ENCODE measurements around the gene CACNG7. TPM values are rescaled to one million over a fixed set of nuclear protein-coding genes. Genes with fewer than 3 reads are reported as not detected.

The CACNG7 gene
- total and polyA plus RNA-seq, 10 of the 15 experiments (the other 5 are each of a cell fraction or from before 2014, with no cell fraction given), result not detected

GRCh38 chr19:53992815-53993214 is 83.7 kb downstream of the CACNG7 start:
- Histone ChIP-seq H3K9me3 (replicated peaks; ENCODE audit: control insufficient read depth, insufficient read depth, low read length) (no peaks in the 10 kb centered on the region; the same call in 2 of the 3 replicates), H3K27me3 (replicated peaks in 1 of 2; ENCODE audit: control insufficient read depth in 2 of 2, insufficient read depth in 2 of 2, low read length in 1 of 2) (no peaks in the 10 kb centered on the region), H3K79me2 (ENCODE audit: control insufficient read depth, insufficient read depth, low read length) (no peaks in the 10 kb centered on the region), H3K27ac (ENCODE audit: control insufficient read depth, insufficient read depth) (no peak overlapping the region), H3K4me1 (ENCODE audit: control insufficient read depth, insufficient read depth, low read length) (no peaks in the 10 kb centered on the region), H3K36me3 (ENCODE audit: control insufficient read depth in 2 of 2, insufficient read depth in 2 of 2, low read length in 1 of 2) (no peaks in the 10 kb centered on the region), H2AFZ (ENCODE audit: control insufficient read depth, low read depth, low read length) (no peak overlapping the region), H3K4me3 (no peak overlapping the region), H4K20me1 (ENCODE audit: control insufficient read depth, insufficient read depth) (no peaks in the 10 kb centered on the region), H3K9ac (ENCODE audit: control insufficient read depth, insufficient read depth, low read length) (no peak overlapping the region), H3K4me2 (ENCODE audit: control insufficient read depth, insufficient read depth) (no peak overlapping the region)
- DNase-seq (ENCODE audit: low read depth, low spot score) (no peak), ATAC-seq (no peak), FAIRE-seq (no peak)
- in situ Hi-C loops (cut with MboI) (no loop called here), intact Hi-C loops (cut with micrococcal nuclease; ENCODE audit: unreplicated experiment) (no loop called here)
- WGBS (ENCODE audit: insufficient coverage, insufficient replicate concordance, low lambda C conversion rate, missing lambda C conversion rate), result 66% methylated on average over 26 of the region's 43 CpGs
- ChIA-PET RAD21 (ENCODE audit: unreplicated experiment) (no interaction called here), SMC1A (ENCODE audit: uncharacterized antibody, unreplicated experiment) (no interaction called here), CTCF (no interaction called here), POLR2A (no interaction called here)
- TF ChIP-seq E2F8 (IDR thresholded peaks at IDR 0.05; ENCODE audit: low read depth, partially characterized antibody) (no peak), CHD4 (IDR thresholded peaks at IDR 0.05) (no peak), RAD21 (IDR thresholded peaks at IDR 0.05; ENCODE audit: insufficient read depth, low read depth, low read length) (no peak), ZNF207 (IDR thresholded peaks at IDR 0.05; ENCODE audit: borderline replicate concordance) (no peak), ZNF217 (IDR thresholded peaks at IDR 0.05) (no peak), HDAC6 (IDR thresholded peaks at IDR 0.05; ENCODE audit: unreplicated experiment) (no peak)
- BruUV-seq (replicated peaks), result no TSS peak

All from GM12878 (cell line).